Neutrophil (primary cell): ENCODE results near the gene RAP2C.

Experiments
- H3K27ac ChIP-seq: fragments of 200-600 bp; sonication (generic); 2 replicates; pipeline ENCODE4 v1.5.1; 2016; ENCODE audit warnings: mild to moderate bottlenecking, moderate library complexity
- H3K27me3 ChIP-seq: fragments of 200-600 bp; sonication (generic); 2 replicates; pipeline ENCODE4 v1.6.0; 2016; ENCODE audit warnings: mild to moderate bottlenecking
- H3K36me3 ChIP-seq: fragments of 200-600 bp; sonication (generic); 2 replicates; pipeline ENCODE4 v1.5.1; 2017
- H3K4me1 ChIP-seq, 2 experiments: fragments of 200-600 bp in 1 of 2; sonication (generic) in 1 of 2; 1 replicate in 1 of 2; 2 replicates in 1 of 2; pipeline versions ENCODE4 v1.5.1 to v1.6.1; 2013 to 2016; ENCODE audit warnings: low read depth in 1 of 2, low read length in 1 of 2, mild to moderate bottlenecking in 1 of 2, moderate library complexity in 1 of 2; ENCODE audit not compliant: control insufficient read depth in 1 of 2, insufficient read depth in 1 of 2
- H3K4me3 ChIP-seq, 2 experiments: fragments of 200-600 bp in 1 of 2; sonication (generic) in 1 of 2; 1 replicate in 1 of 2; 2 replicates in 1 of 2; pipeline ENCODE4 v1.5.1; 2013 to 2016; ENCODE audit warnings: low read depth in 1 of 2, low read length in 1 of 2, mild to moderate bottlenecking in 1 of 2, moderate library complexity in 1 of 2
- H3K9me3 ChIP-seq: fragments of 200-600 bp; sonication (generic); 2 replicates; pipeline ENCODE4 v1.5.1; 2016
- CTCF ChIP-seq: fragments of 200-600 bp; sonication (generic); IDR thresholded peaks from 2 replicates; pipeline ENCODE4 v1.5.1; 2016; ENCODE audit warnings: antibody characterized with exemption

RAP2C gene

GRCh38 chrX:132219343-132219768 lies at the start of gene RAP2C:
Gene RAP2C, minus strand, starts transcription at chrX:132219447. Its CDS starts 2,179 bp downstream, at chrX:132217268.
- peak within 1 kb of the TSS; percentile 66 to 76 for H3K4me3 ChIP-seq
- no peaks in the 10 kb centered on the region for H3K9me3 ChIP-seq
- no peaks in the 10 kb centered on the region for H3K36me3 ChIP-seq
- H3K27ac ChIP-seq = peak within 1 kb of the TSS; percentile 97
- TF ChIP-seq CTCF = peak; percentile 41
- H3K4me1 ChIP-seq = peaks cover 28 to 31% of the 10 kb centered on the region in 2 experiments
- no peaks in the 10 kb centered on the region for H3K27me3 ChIP-seq

- no peaks in the 10 kb centered on the region for H3K27me3 ChIP-seq
- no peaks in the 10 kb centered on the region for H3K9me3 ChIP-seq
- H3K4me1 ChIP-seq = no peaks in the 10 kb centered on the region
- no peak overlapping the region for H3K4me3 ChIP-seq
- no peak overlapping the region for H3K27ac ChIP-seq
- H3K36me3 ChIP-seq = no peaks in the 10 kb centered on the region
- no peak for TF ChIP-seq CTCF
These were observed 48.1 kb upstream of the RAP2C start for GRCh38 chrX:132267392-132267791.

- no peaks in the 10 kb centered on the region for H3K27me3 ChIP-seq
- no peak for TF ChIP-seq CTCF
- H3K27ac ChIP-seq = no peak overlapping the region
- no peaks in the 10 kb centered on the region for H3K4me1 ChIP-seq
- no peak overlapping the region for H3K4me3 ChIP-seq
- H3K9me3 ChIP-seq = no peaks in the 10 kb centered on the region
- no peaks in the 10 kb centered on the region for H3K36me3 ChIP-seq
These were observed 47.5 kb upstream of the RAP2C start for GRCh38 chrX:132266583-132267355.

- Histone ChIP-seq H3K4me1 (no peaks in the 10 kb centered on the region), H3K27me3 (no peaks in the 10 kb centered on the region), H3K9me3 (no peaks in the 10 kb centered on the region), H3K4me3 (no peak overlapping the region), H3K27ac (no peak overlapping the region), H3K36me3 (no peaks in the 10 kb centered on the region)
- TF ChIP-seq CTCF = no peak
These were observed 43.9 kb upstream of the RAP2C start for GRCh38 chrX:132263127-132263526.

GRCh38 chrX:132258509-132258908 lies 39.3 kb upstream of the RAP2C start:
- H3K27ac ChIP-seq = no peak overlapping the region
- H3K36me3 ChIP-seq = no peaks in the 10 kb centered on the region
- no peaks in the 10 kb centered on the region for H3K27me3 ChIP-seq
- no peaks in the 10 kb centered on the region for H3K9me3 ChIP-seq
- no peak for TF ChIP-seq CTCF
- H3K4me1 ChIP-seq = no peaks in the 10 kb centered on the region
- H3K4me3 ChIP-seq = no peak overlapping the region
